LNCaP clone FGC (cell line): ENCODE measurements around the gene PPP2R5B.

Experiments
- DNase-seq: peaks from one replicate; pipeline ENCODE4 v3.0.0-alpha.2; 2011; ENCODE audit warnings: low read depth
- H3K4me3 ChIP-seq: 2 replicates; pipeline ENCODE4 v1.5.1; 2011; ENCODE audit warnings: mild to moderate bottlenecking, low read depth, low read length, control low read depth
- CTCF ChIP-seq: IDR thresholded peaks from 2 replicates; pipeline ENCODE4 v1.5.1; 2012; ENCODE audit warnings: mild to moderate bottlenecking; ENCODE audit not compliant: control insufficient read depth, insufficient read depth; ENCODE audit errors: extremely low read depth

The PPP2R5B gene

GRCh38 chr11:64959498-64959897 is 35.0 kb downstream of the PPP2R5B start:
- no peak for TF ChIP-seq CTCF
- no peak for DNase-seq
- H3K4me3 ChIP-seq = no peak overlapping the region

DNA sequence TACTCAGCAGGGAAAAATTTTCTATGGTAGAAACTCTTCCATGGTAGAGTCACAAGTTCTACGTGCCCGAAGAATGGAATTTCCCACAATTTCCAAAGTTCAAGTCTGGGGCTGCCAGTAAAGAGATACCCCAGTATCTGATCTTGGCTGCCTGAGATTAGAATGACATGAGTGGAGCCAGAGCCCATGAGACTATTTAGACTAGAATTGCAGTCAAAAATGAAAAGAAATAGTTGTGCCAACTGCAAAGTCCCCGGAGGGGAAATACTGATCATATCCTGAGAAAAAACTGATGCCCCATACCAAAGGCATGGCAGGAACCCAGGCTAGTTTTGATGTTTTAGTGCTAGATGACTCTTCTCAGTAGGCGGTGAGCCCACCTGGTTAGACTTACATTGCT is 36.2 kb downstream of the PPP2R5B start:
- no peak overlapping the region for H3K4me3 ChIP-seq
- no peak for DNase-seq

DNA sequence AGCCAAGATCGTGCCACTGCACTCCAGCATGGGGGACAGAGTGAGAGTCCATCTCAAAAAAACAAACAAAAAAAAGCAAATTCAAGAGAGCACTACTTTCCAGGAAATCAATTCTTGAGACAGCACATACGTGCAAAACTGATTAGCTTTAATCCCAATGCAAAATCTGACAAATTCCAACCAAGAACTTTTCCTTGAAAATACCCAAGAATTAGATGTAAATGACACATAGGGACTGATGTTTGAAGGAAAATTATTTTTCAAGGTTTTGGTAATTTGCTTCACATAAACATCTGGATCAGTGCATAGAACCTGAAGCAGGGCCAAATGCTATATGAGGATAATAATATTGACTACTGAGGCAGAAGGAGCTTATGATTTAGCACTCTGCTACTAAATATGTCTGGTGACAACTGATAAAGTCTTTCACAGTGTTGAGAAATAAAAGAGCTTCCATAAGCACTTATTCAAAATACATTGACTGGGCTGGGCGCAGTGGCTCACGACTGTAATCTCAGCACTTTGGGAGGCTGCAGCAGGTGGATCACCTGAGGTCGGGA is 38.7 kb downstream of the PPP2R5B start:
- no peak overlapping the region for H3K4me3 ChIP-seq
- no peak for TF ChIP-seq CTCF
- DNase-seq = no peak

More for the DNA sequence above, 36.2 kb downstream of the PPP2R5B start:
- TF ChIP-seq CTCF = no peak

DNA sequence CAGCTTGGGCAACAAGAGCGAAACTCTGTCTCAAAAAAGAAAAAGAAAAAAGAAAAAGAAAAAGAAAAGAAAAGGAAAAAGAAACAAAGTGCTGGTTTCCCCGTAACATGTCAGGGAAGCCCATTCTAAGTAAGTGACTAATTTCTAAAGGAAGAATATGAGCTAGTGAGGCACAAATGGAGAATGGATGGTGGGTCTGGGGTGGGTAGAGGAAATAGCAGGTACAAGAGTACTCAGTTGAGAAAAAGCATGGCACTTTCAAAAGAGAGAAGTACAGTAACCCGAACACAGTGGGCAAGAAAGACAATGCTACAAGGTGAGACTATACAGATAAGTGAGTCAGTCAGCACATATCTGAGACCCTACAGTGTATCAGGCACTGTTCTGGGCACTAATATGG is 42.9 kb downstream of the PPP2R5B start:
- H3K4me3 ChIP-seq = no peak overlapping the region
- no peak for TF ChIP-seq CTCF
- no peak for DNase-seq

GRCh38 chr11:64969209-64969608 is 44.7 kb downstream of the PPP2R5B start:
- no peak overlapping the region for H3K4me3 ChIP-seq
- TF ChIP-seq CTCF = no peak
- no peak for DNase-seq

DNA sequence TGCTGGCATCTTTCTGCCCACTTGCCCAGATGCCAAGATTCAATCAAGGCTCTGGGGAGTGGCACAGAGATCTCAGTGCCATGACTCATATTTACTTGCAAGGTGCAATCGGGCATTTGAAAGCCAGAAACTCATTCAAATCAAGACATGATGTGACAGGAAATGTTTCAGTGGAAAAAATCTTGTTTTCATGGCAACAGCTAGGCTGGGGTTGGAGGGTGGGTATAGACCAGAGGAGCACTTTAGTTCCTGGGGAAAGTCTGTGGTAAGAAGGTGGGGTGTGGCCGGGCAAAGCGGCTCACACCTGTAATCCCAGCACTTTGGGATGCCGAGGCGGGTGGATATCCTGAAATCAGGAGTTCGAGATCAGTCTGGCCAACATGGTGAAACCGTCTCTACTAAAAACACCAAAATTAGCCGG is 46.3 kb downstream of the PPP2R5B start:
- no peak overlapping the region for H3K4me3 ChIP-seq
- DNase-seq = no peak

More for the DNA sequence above, 46.3 kb downstream of the PPP2R5B start:
- TF ChIP-seq CTCF = no peak
